ENCODE results near the gene B3GNT5. TPM values are rescaled to one million over a fixed set of nuclear protein-coding genes. Genes with fewer than 3 reads are reported as not detected.

The B3GNT5 gene
- total and polyA plus RNA-seq, 2 donors (not counting 1 experiment from before 2014, with no cell fraction given) = 0.96 to 1.3 TPM

DNA sequence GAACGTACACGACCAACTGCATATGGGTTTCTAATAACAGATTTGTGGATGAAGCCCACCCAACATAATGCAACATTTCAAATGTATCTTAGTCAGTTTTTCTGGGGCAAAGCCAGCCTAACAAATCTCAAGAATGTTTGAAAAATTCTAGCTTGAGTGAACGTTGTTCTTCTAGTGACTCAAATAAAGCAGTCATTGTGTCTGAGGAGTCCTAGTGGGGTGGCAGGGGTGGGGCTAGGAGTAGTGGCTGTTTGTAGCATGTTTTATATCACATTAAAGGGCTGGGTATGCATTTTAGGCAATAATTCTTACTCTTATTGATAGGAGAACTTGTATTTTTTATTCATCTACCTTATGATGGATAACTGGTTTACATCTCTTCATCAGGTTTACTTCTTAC is 6.0 kb downstream of the B3GNT5 start:
- Histone ChIP-seq H3K27me3 (ENCODE audit: control insufficient read depth, insufficient read depth, low read length) (no peaks in the 10 kb centered on the region), H3K9ac (ENCODE audit: insufficient read depth, low read length) (no peak overlapping the region), H3K36me3 (ENCODE audit: control insufficient read depth, insufficient read depth, low read length) (no peaks in the 10 kb centered on the region), H3K27ac (ENCODE audit: insufficient read depth, low read length) (no peak overlapping the region), H4K20me1 (ENCODE audit: control insufficient read depth, extremely low read depth, insufficient read depth, low read length) (no peaks in the 10 kb centered on the region), H3K4me3 (replicated peaks in 1 of 4; ENCODE audit: control extremely low read depth in 1 of 4, insufficient read depth in 1 of 4, low read depth in 3 of 4, low read length in 4 of 4) (no peak overlapping the region), H3K4me2 (ENCODE audit: extremely low read depth, insufficient read depth, low read length) (no peak overlapping the region), H3K4me1 (ENCODE audit: control insufficient read depth, extremely low read depth, insufficient read depth, low read length) (no peaks in the 10 kb centered on the region), H3K9me3 (ENCODE audit: control insufficient read depth, insufficient read depth, low read depth, low read length) (no peaks in the 10 kb centered on the region), H3K79me2 (ENCODE audit: control insufficient read depth, insufficient read depth, low read length) (no peaks in the 10 kb centered on the region), H2AFZ (ENCODE audit: low read length) (no peak overlapping the region)
- no peak for TF ChIP-seq EZH2 (IDR thresholded peaks at IDR 0.05; ENCODE audit: low read length, missing control alignments)
- TF ChIP-seq, protein P1, sequence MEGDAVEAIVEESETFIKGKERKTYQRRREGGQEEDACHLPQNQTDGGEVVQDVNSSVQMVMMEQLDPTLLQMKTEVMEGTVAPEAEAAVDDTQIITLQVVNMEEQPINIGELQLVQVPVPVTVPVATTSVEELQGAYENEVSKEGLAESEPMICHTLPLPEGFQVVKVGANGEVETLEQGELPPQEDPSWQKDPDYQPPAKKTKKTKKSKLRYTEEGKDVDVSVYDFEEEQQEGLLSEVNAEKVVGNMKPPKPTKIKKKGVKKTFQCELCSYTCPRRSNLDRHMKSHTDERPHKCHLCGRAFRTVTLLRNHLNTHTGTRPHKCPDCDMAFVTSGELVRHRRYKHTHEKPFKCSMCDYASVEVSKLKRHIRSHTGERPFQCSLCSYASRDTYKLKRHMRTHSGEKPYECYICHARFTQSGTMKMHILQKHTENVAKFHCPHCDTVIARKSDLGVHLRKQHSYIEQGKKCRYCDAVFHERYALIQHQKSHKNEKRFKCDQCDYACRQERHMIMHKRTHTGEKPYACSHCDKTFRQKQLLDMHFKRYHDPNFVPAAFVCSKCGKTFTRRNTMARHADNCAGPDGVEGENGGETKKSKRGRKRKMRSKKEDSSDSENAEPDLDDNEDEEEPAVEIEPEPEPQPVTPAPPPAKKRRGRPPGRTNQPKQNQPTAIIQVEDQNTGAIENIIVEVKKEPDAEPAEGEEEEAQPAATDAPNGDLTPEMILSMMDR (conservative IDR thresholded peaks at IDR 0.05 in 1 of 2, IDR thresholded peaks at IDR 0.05 in 1 of 2; ENCODE audit: low read depth in 1 of 2, low read length in 2 of 2) = no peak
- DNase-seq (ENCODE audit: low read depth in 2 of 2) = no peak

DNA sequence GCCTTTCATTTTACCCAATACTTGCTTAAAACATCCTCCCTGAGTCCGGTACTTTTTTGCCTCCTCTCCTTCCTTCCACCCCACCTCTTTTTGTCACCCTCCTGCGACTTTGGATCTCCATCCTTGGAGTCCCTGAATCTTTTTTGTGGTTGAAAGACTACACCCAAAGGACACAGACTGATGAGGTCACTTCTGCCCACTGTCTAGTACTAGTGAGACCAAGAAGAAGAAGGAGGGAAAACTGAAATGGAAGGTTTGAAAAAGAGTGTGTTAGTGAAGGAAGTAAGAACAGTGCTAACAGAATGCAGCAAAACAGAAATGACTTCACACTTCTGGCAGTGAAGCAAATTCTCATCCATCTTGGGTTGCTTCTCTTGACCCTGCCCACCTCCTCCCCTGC is 6.6 kb downstream of the B3GNT5 start:
- H2AFZ ChIP-seq (ENCODE audit: low read length) = no peak overlapping the region
- H3K4me1 ChIP-seq (ENCODE audit: control insufficient read depth, extremely low read depth, insufficient read depth, low read length) = no peaks in the 10 kb centered on the region
- DNase-seq (ENCODE audit: low read depth in 2 of 2) = no peak
- H3K36me3 ChIP-seq (ENCODE audit: control insufficient read depth, insufficient read depth, low read length) = no peaks in the 10 kb centered on the region
- H3K9me3 ChIP-seq (ENCODE audit: control insufficient read depth, insufficient read depth, low read depth, low read length) = no peaks in the 10 kb centered on the region
- H3K79me2 ChIP-seq (ENCODE audit: control insufficient read depth, insufficient read depth, low read length) = no peaks in the 10 kb centered on the region
- H3K27me3 ChIP-seq (ENCODE audit: control insufficient read depth, insufficient read depth, low read length) = no peaks in the 10 kb centered on the region
- no peaks in the 10 kb centered on the region for H4K20me1 ChIP-seq (ENCODE audit: control insufficient read depth, extremely low read depth, insufficient read depth, low read length)
- no peak for TF ChIP-seq EZH2 (IDR thresholded peaks at IDR 0.05; ENCODE audit: low read length, missing control alignments)
- TF ChIP-seq, protein P1 (conservative IDR thresholded peaks at IDR 0.05 in 1 of 2, IDR thresholded peaks at IDR 0.05 in 1 of 2; ENCODE audit: low read depth in 1 of 2, low read length in 2 of 2) = no peak
- H3K27ac ChIP-seq (ENCODE audit: insufficient read depth, low read length) = no peak overlapping the region
- no peak overlapping the region for H3K9ac ChIP-seq (ENCODE audit: insufficient read depth, low read length)
- no peak overlapping the region for H3K4me3 ChIP-seq (replicated peaks in 1 of 4; ENCODE audit: control extremely low read depth in 1 of 4, insufficient read depth in 1 of 4, low read depth in 3 of 4, low read length in 4 of 4)
- no peak overlapping the region for H3K4me2 ChIP-seq (ENCODE audit: extremely low read depth, insufficient read depth, low read length)

DNA sequence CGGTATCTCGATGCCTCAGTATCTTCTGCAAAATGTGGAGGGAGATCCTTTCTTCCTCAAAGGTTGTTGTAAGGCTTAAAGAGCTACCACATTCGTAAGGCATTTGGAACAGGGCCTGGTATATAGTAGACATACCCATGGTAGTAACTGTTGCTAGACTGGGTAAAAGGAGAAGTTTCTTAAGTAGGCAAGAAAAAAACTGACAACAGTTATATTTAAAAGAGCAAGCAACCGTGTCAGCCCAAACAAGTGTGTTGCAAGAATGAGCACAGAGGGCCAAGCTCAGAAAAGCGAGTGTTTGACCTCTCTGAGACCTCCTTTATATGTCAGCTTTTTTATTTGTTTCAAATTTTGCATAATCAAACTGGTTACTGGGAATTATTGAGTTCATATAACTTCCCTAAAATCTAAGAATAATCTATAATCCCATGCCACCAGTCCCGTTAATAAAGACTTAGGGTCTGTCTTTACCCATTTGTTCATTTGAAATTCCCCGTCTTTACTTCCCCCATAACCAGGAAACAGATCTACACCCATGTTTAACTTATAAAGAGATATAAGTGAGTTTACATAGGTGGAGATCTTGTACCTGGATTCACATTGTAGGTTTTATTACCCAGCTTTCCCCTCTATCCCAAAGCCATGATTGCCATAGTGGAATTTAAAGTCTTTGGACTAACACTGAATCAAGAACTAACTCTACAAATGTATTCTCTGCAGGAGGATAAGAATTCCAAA is 7.3 kb downstream of the B3GNT5 start:
- Histone ChIP-seq H3K9ac (ENCODE audit: insufficient read depth, low read length) (no peak overlapping the region), H3K36me3 (ENCODE audit: control insufficient read depth, insufficient read depth, low read length) (no peaks in the 10 kb centered on the region), H2AFZ (ENCODE audit: low read length) (no peak overlapping the region), H3K9me3 (ENCODE audit: control insufficient read depth, insufficient read depth, low read depth, low read length) (no peaks in the 10 kb centered on the region), H3K4me2 (ENCODE audit: extremely low read depth, insufficient read depth, low read length) (no peak overlapping the region), H3K4me1 (ENCODE audit: control insufficient read depth, extremely low read depth, insufficient read depth, low read length) (no peaks in the 10 kb centered on the region), H3K4me3 (replicated peaks in 1 of 4; ENCODE audit: control extremely low read depth in 1 of 4, insufficient read depth in 1 of 4, low read depth in 3 of 4, low read length in 4 of 4) (peak overlapping the region in 1 of 4 experiments; percentile 3), H3K27me3 (ENCODE audit: control insufficient read depth, insufficient read depth, low read length) (no peaks in the 10 kb centered on the region), H3K27ac (ENCODE audit: insufficient read depth, low read length) (no peak overlapping the region), H4K20me1 (ENCODE audit: control insufficient read depth, extremely low read depth, insufficient read depth, low read length) (no peaks in the 10 kb centered on the region), H3K79me2 (ENCODE audit: control insufficient read depth, insufficient read depth, low read length) (no peaks in the 10 kb centered on the region)
- peak in 1 of 2 donors; percentile 70 for DNase-seq (ENCODE audit: low read depth in 2 of 2)
- TF ChIP-seq, protein P1 (conservative IDR thresholded peaks at IDR 0.05 in 1 of 2, IDR thresholded peaks at IDR 0.05 in 1 of 2; ENCODE audit: low read depth in 1 of 2, low read length in 2 of 2) = no peak
- no peak for TF ChIP-seq EZH2 (IDR thresholded peaks at IDR 0.05; ENCODE audit: low read length, missing control alignments)

All from fibroblast of lung (primary cell).